GM19467 (cell line): ENCODE data around the gene MRAP2.

Source experiments
- ATAC-seq: cut with Tn5 transposase; IDR thresholded peaks from one replicate; pipeline ENCODE4 v1.9.1; 2021; ENCODE audit warnings: mild to moderate bottlenecking, moderate library complexity; ENCODE audit not compliant: unreplicated experiment

Gene MRAP2

GRCh38 chr6:84033523-84034451 lies at the start of gene MRAP2:
Gene MRAP2 (plus strand): TSS chr6:84033772. CDS start chr6:84055319, 21,547 bp downstream.
- no peak for ATAC-seq

- ATAC-seq = no peak
These were observed 49.2 kb upstream of the MRAP2 start for GRCh38 chr6:83984411-83984810.

DNA sequence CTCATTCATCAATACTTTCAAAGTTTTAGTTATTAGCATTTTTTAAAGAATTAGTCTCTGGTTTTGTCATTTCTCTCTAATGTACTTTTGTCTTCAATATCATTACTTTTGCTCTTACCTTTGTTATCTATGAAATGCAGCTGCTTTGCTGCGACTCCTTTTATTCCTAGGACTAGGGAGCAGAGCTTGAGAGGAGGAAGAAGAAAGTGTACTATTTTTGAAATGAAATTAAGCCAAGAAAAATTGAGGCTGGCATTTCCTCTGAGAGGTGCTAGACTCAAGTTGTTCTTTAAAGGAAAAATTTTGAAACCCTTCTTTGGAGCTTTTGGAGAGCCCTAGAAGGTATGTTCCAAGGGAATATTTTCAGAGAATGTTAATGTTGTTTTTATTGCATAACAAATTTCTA lies 48.3 kb upstream of the MRAP2 start:
- ATAC-seq = no peak

- no peak for ATAC-seq
These were observed 47.9 kb upstream of the MRAP2 start for GRCh38 chr6:83985715-83986114.

DNA sequence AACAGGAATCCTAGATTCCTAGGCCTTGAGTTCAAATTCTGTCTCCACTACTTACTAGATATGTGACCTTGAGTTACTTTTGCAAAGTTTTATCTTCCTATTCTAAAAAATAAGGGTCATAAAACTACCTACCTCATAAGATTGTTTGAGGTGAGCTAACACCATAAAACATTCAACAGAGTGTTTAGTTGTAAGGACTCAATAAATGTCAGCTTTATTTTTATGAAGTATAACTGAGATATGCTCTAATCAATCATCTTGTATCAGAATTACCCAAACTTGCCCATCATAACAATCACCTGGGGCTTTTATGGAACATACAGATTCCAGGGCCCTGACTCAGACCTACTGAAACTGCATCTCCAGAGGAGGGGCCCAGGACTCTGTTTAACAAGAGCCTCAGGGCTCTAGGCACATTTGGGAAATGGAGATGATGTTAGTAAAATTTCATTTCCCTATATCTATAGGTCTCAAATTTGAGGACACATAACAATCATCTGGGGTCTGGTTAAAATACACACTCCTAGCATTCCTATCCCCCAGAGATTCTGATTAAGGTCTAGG lies 35.5 kb upstream of the MRAP2 start:
- no peak for ATAC-seq

DNA sequence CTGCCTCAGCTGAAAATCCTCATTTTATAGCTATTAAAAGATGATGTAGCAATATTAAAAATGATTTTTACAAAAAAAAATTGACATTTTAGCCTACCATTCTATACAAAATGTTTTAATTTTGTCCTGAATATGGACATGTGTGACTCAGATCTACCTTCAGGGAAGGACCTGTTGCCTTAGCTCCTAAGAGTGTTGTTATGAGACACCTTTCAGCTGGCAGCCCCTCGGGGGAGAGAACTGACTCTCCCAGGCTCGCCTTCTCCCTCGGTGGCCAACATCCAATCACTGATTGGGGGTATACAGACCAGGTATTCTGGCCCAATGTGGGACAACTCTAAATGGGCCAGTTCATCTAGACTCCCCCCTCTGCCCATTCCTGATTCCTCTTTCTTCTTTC lies 32.5 kb upstream of the MRAP2 start:
- no peak for ATAC-seq

DNA sequence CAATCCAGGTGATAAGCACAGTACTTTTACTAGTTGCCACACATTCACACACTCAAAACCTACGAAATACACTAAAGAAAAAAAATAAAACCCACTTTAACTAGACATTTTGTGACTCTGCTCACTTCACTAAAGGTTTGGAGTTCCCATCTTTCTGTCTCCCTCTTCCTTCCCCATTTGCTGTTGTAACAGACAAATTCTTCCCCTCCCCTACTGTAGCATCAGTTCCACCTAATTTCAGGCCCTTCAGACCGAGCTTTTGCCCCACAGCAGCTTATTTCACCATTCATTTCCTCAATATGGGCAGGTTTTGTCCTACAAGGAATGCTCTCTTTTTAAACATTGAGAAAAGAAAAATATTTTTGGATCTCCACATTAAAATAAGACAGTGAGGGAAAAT lies 31.3 kb upstream of the MRAP2 start:
- ATAC-seq = no peak

DNA sequence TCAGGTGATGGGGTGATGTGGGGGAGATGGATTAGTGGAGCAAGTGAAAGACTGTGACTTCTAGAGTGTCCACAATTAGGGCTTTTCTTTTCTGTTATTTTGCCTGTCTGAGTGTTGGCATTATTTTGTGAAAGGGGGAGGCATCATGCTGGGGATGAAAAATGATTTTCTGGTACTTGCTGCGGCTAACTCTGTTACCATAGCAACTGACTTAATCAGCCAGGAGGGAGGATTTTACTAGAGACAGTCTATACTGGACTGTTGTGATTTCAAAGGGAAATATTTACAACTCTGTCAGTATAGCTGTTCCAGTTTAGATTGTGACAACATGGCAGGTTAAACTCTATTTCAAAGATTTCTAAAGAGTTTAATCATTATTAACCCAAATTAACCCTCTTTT lies 30.4 kb upstream of the MRAP2 start:
- ATAC-seq = no peak

GRCh38 chr6:84003654-84004053 lies 29.9 kb upstream of the MRAP2 start:
- ATAC-seq = no peak

DNA sequence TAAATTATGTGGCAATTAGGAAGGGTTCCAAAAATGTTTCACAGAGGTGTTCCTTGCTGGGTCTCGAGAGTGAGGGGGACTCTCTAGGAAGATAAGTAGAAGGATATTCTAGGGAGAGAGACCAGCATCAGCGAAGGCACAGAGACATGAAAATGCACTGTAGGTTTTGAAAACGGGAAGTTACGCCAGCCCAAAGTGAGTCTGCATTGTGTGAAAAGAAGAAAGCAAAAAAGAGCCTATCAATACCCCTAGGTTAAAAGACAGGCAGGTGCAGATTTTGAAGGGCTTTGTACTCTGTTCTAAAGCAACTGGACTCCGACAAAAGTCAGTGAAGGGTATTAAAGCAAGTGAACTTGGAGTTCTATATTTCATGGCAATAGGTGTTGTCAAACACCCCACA lies 25.7 kb upstream of the MRAP2 start:
- no peak for ATAC-seq

DNA sequence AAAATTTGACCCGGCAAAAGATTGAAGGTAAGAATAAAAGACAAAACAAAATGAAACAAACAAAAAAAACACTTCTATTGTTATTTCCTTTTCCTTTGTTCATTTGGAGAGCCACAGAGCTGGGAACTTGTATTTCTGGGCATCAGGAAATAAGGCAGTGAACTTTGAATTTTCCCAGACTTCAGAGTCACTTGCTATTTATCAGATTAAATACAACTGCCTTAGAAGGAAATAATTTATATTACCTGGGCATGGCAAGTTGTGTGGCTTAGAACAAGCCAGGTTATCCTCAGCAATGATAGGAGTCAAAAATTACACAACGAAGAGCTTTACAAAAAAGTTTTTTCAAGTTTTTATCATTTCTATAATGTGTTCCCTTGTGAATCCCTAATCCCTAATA lies 20.2 kb upstream of the MRAP2 start:
- ATAC-seq = no peak

- no peak for ATAC-seq
These were observed 19.6 kb upstream of the MRAP2 start for GRCh38 chr6:84013931-84014330.

GRCh38 chr6:84016029-84016428 lies 17.5 kb upstream of the MRAP2 start:
- no peak for ATAC-seq

- no peak for ATAC-seq
These were observed 15.7 kb upstream of the MRAP2 start for GRCh38 chr6:84017709-84018452.

GRCh38 chr6:84018453-84019061 lies 15.0 kb upstream of the MRAP2 start:
- no peak for ATAC-seq

DNA sequence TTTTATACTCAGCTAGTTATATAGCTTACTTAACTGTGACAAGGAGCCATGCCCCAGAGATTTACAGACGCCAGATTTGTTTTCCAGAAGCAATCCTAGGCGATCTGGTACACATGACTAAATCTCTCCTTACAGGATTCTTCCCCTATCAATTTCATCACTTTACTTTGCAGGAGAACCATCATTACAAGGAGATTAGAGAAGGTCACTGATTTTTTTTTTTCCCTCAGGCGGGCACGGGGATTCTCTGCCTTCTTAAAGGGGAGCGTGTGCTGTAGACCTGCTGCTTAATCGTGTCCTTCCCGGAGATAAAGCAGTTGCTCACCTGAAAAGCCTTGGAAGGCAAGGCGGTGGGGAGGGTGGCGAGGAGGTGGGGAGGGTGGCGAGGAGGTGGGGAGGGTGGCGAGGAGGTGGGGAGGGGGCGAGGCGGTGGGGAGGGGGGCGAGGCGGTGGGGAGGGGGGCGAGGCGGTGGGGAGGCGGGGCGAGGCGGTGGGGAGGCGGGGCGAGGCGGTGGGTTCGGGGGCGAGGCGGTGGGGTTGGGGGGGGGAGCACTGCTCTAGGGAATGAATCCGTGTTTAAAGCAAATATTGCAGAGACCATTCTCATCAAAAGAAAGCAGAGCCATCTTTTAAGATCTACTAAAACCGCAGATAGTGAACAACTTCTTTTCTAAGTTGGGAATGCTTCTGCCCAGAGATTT lies 14.3 kb upstream of the MRAP2 start:
- ATAC-seq = no peak

DNA sequence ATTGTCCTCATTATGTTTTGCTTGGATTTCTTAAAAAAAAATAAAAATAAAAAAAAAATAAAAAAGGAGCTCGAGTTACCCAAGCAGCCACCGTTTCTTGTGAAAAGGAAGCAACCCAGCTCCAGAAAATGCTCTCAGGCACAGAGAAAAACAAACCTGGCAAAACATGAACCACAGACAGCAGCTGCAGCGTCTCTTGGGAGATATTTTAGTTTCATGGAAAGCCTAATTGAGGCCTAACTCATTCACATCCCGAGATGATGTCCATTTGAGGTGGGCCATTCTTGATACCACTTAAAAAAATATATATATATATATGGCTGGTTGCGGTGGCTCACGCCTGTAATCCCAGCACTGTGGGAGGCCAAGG lies 13.7 kb upstream of the MRAP2 start:
- no peak for ATAC-seq

GRCh38 chr6:84021625-84022024 lies 11.9 kb upstream of the MRAP2 start:
- ATAC-seq = no peak

- ATAC-seq = no peak
These were observed 6.8 kb upstream of the MRAP2 start for GRCh38 chr6:84026721-84027164.

DNA sequence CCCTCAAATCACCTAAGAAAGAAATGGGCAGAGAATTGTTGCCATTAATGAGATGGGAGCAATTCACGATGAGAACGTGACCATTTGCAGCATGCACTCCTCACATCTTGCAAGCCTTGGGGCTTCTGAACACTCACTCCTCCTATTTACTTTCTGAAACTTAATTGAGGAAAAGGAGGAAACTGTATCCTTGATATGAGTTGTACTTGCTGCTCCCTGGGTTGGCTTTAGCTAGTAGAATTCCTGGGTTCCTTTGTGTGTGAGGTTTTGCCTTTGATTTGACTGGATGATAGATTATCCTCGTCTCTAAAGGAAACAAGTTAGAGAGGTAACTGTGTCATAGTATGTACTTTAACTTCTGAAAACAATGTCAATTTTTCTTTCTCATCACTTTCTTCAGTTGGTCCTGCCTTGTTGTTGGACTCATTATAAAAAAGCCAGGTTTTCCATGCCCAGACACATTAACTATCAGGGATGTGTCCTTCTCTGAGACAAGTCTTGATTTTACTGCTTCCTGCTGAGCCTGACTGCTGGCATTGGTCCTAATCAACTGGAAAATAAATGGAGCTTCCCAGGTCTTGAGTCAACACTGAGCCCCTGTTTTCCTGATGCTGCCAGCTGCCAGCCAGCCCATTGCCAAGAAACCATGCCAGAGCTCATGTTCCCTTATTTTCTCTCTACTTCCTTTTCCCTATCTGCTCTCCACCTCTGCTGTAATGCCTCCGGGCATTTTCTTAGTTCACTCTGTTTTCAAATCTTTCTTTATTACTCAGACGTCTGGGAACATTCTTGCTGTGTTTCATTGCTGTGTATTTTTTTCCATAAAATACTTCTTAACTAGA lies 6.0 kb upstream of the MRAP2 start:
- ATAC-seq = no peak
